ENCODE measurements around the gene ARAP2. TPM values are rescaled to one million over a fixed set of nuclear protein-coding genes. Genes with fewer than 3 reads are reported as not detected.

The ARAP2 gene
- total and polyA plus RNA-seq, 4 donors = 0.26 to 22.7 (median 12.5) TPM

DNA sequence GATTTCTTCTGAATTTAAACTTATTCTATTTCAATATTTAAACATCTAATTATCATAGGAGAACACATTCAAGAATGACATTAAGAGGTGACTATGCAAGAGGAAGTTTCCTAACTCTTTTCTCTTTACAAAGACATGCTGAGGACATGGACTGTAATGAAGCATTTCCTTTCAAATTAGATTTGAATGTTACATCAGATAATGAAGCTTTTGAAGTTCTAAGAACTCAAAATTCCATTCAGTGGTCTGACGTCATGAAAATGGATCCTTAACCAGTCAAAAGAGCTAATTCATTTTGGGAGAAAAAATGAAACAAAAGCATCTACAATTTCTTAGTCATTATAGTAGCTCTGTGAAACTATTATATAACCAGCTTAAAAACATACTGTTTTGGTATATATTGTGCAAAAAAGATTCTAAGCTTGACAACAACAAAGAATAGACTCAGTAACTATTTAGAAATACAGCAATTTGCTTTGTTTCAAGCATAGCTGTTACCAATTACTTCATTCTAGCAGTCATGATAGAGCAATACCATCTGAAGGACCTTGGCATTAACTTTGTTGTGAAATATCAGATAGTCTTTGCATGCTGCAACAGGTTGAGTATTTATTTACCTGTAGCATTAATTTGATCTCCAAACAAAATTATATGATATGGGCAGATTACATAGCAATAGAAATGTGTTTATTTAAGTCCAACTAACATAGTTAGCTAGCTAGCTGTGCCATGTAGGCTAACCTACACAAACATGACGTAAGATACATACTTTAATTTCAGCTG is 23.4 kb upstream of the ARAP2 start:
- DNase-seq (no peak), ATAC-seq (ENCODE audit: low FRiP score) (no peak)
- Histone ChIP-seq H3K4me3 (ENCODE audit: low read length in 2 of 2) (no peak overlapping the region), H3K4me1 (ENCODE audit: control insufficient read depth in 1 of 2, insufficient read depth in 2 of 2, low read length in 2 of 2) (no peaks in the 10 kb centered on the region), H3K27me3 (ENCODE audit: control insufficient read depth in 1 of 2, insufficient read depth in 2 of 2, low read length in 1 of 2) (no peaks in the 10 kb centered on the region), H3K36me3 (ENCODE audit: control insufficient read depth in 1 of 2, insufficient read depth in 2 of 2, low read length in 1 of 2) (no peaks in the 10 kb centered on the region), H3K27ac (ENCODE audit: low read depth in 1 of 2, low read length in 2 of 2) (no peak overlapping the region), H3K9me3 (ENCODE audit: control insufficient read depth, low read length) (no peaks in the 10 kb centered on the region)
- 61 to 62% methylated on average over 2 of the region's 2 CpGs for WGBS, 2 donors
- intact Hi-C loops (cut with DNase I) = no loop called here

DNA sequence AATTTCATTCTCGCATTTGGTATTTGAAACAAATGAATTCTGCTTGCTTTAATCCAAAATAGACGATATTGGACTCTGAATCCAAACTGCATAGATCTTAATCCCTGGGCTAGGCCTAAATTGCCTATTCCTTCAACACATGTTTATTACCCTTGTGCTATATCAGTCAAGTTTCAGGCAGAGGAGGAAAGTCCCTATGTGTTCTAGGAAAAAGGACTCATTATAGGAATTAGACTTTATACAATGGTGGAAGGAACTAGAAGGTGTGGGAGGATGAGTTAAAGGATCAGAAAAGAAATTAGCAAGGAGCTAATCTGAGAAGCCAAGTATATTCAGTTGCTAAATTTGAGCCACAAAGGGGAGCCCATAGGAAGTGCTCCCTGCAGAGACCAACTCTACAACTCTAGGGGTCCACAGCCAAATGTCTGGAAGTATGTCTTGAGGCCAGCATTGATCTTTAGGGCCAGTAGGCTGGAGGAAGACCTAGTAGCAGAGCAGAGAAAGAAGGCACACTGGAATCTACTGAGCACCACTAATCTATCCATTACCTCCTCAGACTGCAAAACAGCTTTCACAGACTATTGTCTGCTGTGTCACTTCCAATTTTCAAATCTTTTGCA is 20.0 kb upstream of the ARAP2 start:
- DNase-seq = no peak
- no peaks in the 10 kb centered on the region for H3K27me3 ChIP-seq (ENCODE audit: control insufficient read depth in 1 of 2, insufficient read depth in 2 of 2, low read length in 1 of 2)
- no peaks in the 10 kb centered on the region for H3K36me3 ChIP-seq (ENCODE audit: control insufficient read depth in 1 of 2, insufficient read depth in 2 of 2, low read length in 1 of 2)
- no peaks in the 10 kb centered on the region for H3K9me3 ChIP-seq (ENCODE audit: control insufficient read depth, low read length)
- no peaks in the 10 kb centered on the region for H3K4me1 ChIP-seq (ENCODE audit: control insufficient read depth in 1 of 2, insufficient read depth in 2 of 2, low read length in 2 of 2)
- H3K4me3 ChIP-seq (ENCODE audit: low read length in 2 of 2) = no peak overlapping the region
- intact Hi-C loops (cut with DNase I) = no loop called here
- no peak overlapping the region for H3K27ac ChIP-seq (ENCODE audit: low read depth in 1 of 2, low read length in 2 of 2)
- 91 to 96% methylated on average over 2 of the region's 2 CpGs for WGBS, 2 donors
- no peak for ATAC-seq (ENCODE audit: low FRiP score)

DNA sequence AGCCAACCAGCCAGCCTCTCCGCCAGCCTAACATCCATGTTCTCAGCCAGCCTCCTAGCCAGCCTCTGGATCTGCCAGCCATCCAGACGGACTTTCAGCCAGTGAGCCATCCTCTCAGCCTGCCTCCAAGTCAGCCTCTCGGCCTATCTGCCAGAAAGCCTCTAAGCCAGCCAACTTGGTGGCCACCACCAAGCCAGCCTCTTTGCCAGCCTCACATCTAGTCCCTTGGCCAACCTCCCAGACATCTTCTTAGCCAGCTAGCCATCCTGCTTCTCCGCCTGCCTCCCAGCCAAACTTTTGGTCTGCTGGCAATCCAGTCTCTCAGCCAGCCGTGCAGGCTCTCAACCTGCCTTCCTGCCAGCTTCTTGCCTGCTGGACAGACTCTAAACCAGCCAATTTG is 16.4 kb upstream of the ARAP2 start:
- no peak for ATAC-seq (ENCODE audit: low FRiP score)
- H3K27ac ChIP-seq (ENCODE audit: low read depth in 1 of 2, low read length in 2 of 2) = no peak overlapping the region
- intact Hi-C loops (cut with DNase I) = no loop called here
- no peaks in the 10 kb centered on the region for H3K4me1 ChIP-seq (ENCODE audit: control insufficient read depth in 1 of 2, insufficient read depth in 2 of 2, low read length in 2 of 2)
- no peaks in the 10 kb centered on the region for H3K27me3 ChIP-seq (ENCODE audit: control insufficient read depth in 1 of 2, insufficient read depth in 2 of 2, low read length in 1 of 2)
- WGBS, 2 donors = 63 to 72% methylated on average over 5 of the region's 5 CpGs
- H3K36me3 ChIP-seq (ENCODE audit: control insufficient read depth in 1 of 2, insufficient read depth in 2 of 2, low read length in 1 of 2) = no peaks in the 10 kb centered on the region
- no peaks in the 10 kb centered on the region for H3K9me3 ChIP-seq (ENCODE audit: control insufficient read depth, low read length)
- no peak overlapping the region for H3K4me3 ChIP-seq (ENCODE audit: low read length in 2 of 2)
- no peak for DNase-seq

DNA sequence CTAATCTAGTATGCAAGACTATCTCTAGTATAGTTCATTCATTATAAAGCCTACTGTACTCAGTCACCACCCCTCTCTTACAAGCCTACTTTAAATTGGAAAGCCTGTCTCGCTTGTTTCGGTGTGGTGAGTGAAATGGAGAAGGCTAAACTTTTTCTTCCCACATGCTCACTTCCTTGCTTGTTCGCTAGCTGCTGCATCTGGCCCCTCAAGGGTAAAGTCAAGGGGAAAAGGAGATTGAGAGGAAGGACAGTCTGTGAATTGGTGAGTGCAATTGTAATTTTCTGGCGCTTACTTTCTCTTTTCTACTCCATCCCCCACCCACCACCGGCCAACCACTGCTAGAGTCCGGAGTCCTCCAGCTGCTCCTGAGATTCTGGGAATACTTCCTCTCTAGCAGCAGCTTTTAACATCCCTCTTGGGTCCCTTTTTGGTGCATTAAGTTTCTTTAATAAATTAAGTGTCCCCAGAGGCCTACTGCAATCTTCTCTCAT is 12.1 kb upstream of the ARAP2 start:
- DNase-seq = no peak
- Histone ChIP-seq H3K4me3 (ENCODE audit: low read length in 2 of 2) (no peak overlapping the region), H3K9me3 (ENCODE audit: control insufficient read depth, low read length) (no peaks in the 10 kb centered on the region), H3K4me1 (ENCODE audit: control insufficient read depth in 1 of 2, insufficient read depth in 2 of 2, low read length in 2 of 2) (no peaks in the 10 kb centered on the region), H3K27me3 (ENCODE audit: control insufficient read depth in 1 of 2, insufficient read depth in 2 of 2, low read length in 1 of 2) (no peaks in the 10 kb centered on the region), H3K27ac (ENCODE audit: low read depth in 1 of 2, low read length in 2 of 2) (no peak overlapping the region), H3K36me3 (ENCODE audit: control insufficient read depth in 1 of 2, insufficient read depth in 2 of 2, low read length in 1 of 2) (no peaks in the 10 kb centered on the region)
- intact Hi-C loops (cut with DNase I) = no loop called here
- 56 to 66% methylated on average over 6 of the region's 6 CpGs for WGBS, 2 donors
- no peak for ATAC-seq (ENCODE audit: low FRiP score)

DNA sequence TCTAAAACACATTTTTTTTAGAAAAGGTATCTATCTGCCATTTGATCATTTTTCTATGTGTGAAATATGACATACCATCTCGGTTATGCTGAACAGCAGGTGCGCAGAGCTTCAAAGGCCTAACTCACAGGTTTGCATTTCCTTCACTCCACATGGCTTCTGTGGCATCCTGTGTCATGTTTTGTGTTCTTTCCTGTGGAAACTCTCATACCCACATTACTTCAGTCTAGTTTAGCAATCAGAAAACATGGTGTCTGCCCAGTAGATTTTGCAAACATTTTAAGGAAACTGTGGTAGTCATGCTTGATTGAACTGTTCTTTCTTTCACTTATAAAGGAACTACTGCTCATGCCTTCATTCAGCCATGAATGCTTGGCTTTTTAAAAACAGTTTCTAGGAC is 11.3 kb upstream of the ARAP2 start:
- ATAC-seq (ENCODE audit: low FRiP score) = peak; percentile 7
- H3K27ac ChIP-seq (ENCODE audit: low read depth in 1 of 2, low read length in 2 of 2) = no peak overlapping the region
- 91% methylated on average over 2 of the region's 2 CpGs for WGBS, 2 donors

DNA sequence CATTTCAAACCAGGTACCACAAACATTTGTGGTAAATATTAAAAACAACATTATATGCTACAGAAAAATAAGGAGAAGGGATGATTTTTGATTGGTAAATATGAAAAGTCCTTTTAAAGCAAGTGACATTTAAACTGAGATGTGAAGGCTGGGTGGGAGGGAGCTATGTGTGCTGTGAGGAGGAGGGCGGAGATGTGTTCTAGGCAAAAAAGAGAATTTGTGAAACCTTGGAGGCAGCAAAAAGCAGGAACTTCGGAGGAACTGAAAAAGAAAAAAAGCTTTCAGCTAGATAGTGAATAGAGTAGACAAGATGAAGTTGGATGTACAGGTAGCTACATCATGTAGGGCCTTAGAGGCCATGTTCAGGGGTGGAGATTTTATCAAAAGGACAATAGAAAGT is 10.1 kb upstream of the ARAP2 start:
- Histone ChIP-seq H3K9me3 (ENCODE audit: control insufficient read depth, low read length) (no peaks in the 10 kb centered on the region), H3K4me1 (ENCODE audit: control insufficient read depth in 1 of 2, insufficient read depth in 2 of 2, low read length in 2 of 2) (no peaks in the 10 kb centered on the region), H3K27me3 (ENCODE audit: control insufficient read depth in 1 of 2, insufficient read depth in 2 of 2, low read length in 1 of 2) (no peaks in the 10 kb centered on the region), H3K4me3 (ENCODE audit: low read length in 2 of 2) (no peak overlapping the region), H3K27ac (ENCODE audit: low read depth in 1 of 2, low read length in 2 of 2) (no peak overlapping the region), H3K36me3 (ENCODE audit: control insufficient read depth in 1 of 2, insufficient read depth in 2 of 2, low read length in 1 of 2) (no peaks in the 10 kb centered on the region)
- 82 to 84% methylated on average over 2 of the region's 2 CpGs for WGBS, 2 donors
- no peak for DNase-seq
- ATAC-seq (ENCODE audit: low FRiP score) = no peak
- intact Hi-C loops (cut with DNase I) = no loop called here

More for the DNA sequence above, 11.3 kb upstream of the ARAP2 start:
- no peaks in the 10 kb centered on the region for H3K4me1 ChIP-seq (ENCODE audit: control insufficient read depth in 1 of 2, insufficient read depth in 2 of 2, low read length in 2 of 2)
- DNase-seq = no peak
- H3K36me3 ChIP-seq (ENCODE audit: control insufficient read depth in 1 of 2, insufficient read depth in 2 of 2, low read length in 1 of 2) = no peaks in the 10 kb centered on the region
- no peak overlapping the region for H3K4me3 ChIP-seq (ENCODE audit: low read length in 2 of 2)
- intact Hi-C loops (cut with DNase I) = no loop called here
- H3K9me3 ChIP-seq (ENCODE audit: control insufficient read depth, low read length) = no peaks in the 10 kb centered on the region
- H3K27me3 ChIP-seq (ENCODE audit: control insufficient read depth in 1 of 2, insufficient read depth in 2 of 2, low read length in 1 of 2) = no peaks in the 10 kb centered on the region

DNA sequence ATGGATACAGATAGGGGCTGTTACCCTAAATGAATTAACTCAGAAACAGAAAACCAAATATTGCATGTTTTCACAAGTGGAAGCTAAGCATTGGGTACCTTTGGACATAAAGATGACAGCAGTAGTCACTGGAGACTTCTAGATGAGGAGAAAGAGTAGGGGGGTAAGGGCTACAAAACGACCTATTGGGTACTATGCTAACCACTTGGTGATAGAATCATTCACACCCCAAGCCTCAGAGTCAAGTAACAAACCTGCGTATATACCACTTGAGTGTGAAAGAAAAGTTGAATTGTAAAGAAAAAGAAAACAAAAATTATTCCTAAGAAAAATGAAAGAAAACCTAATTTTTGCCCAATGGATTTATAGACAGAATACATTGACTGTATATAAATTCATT is 7.7 kb upstream of the ARAP2 start:
- no peaks in the 10 kb centered on the region for H3K9me3 ChIP-seq (ENCODE audit: control insufficient read depth, low read length)
- WGBS, 2 donors = 80 to 86% methylated on average over 2 of the region's 2 CpGs
- no peaks in the 10 kb centered on the region for H3K4me1 ChIP-seq (ENCODE audit: control insufficient read depth in 1 of 2, insufficient read depth in 2 of 2, low read length in 2 of 2)
- H3K27ac ChIP-seq (ENCODE audit: low read depth in 1 of 2, low read length in 2 of 2) = no peak overlapping the region
- intact Hi-C loops (cut with DNase I) = no loop called here
- ATAC-seq (ENCODE audit: low FRiP score) (no peak), DNase-seq (no peak)
- H3K4me3 ChIP-seq (ENCODE audit: low read length in 2 of 2) = no peak overlapping the region
- no peaks in the 10 kb centered on the region for H3K27me3 ChIP-seq (ENCODE audit: control insufficient read depth in 1 of 2, insufficient read depth in 2 of 2, low read length in 1 of 2)
- no peaks in the 10 kb centered on the region for H3K36me3 ChIP-seq (ENCODE audit: control insufficient read depth in 1 of 2, insufficient read depth in 2 of 2, low read length in 1 of 2)

DNA sequence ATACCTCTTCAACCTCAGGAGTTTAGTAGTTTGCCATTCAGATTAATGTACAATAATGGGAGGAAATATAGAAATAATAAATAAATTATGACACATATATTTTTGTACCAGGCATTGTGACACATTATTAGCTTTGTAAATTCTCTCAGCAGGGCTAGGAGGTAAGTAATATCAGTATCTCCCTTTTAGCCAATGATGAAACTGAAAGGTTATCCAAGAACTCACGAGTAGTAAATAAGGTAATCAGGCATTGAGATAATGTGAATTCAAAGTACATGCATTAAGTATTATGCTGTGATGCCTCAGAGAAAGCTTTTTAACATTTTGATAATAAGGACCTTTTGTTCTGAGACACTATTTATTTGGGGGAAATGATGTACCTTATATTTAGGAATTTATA is 5.3 kb upstream of the ARAP2 start:
- no peaks in the 10 kb centered on the region for H3K4me1 ChIP-seq (ENCODE audit: control insufficient read depth in 1 of 2, insufficient read depth in 2 of 2, low read length in 2 of 2)
- no peak overlapping the region for H3K27ac ChIP-seq (ENCODE audit: low read depth in 1 of 2, low read length in 2 of 2)
- ATAC-seq (ENCODE audit: low FRiP score) (no peak), DNase-seq (no peak)
- 81 to 92% methylated on average over 1 of the region's 1 CpG for WGBS, 2 donors
- no peaks in the 10 kb centered on the region for H3K27me3 ChIP-seq (ENCODE audit: control insufficient read depth in 1 of 2, insufficient read depth in 2 of 2, low read length in 1 of 2)
- intact Hi-C loops (cut with DNase I) = no loop called here
- no peak overlapping the region for H3K4me3 ChIP-seq (ENCODE audit: low read length in 2 of 2)
- H3K36me3 ChIP-seq (ENCODE audit: control insufficient read depth in 1 of 2, insufficient read depth in 2 of 2, low read length in 1 of 2) = no peaks in the 10 kb centered on the region
- no peaks in the 10 kb centered on the region for H3K9me3 ChIP-seq (ENCODE audit: control insufficient read depth, low read length)
